ENCODE data around the gene CTNNA2. TPM values are rescaled to one million over a fixed set of nuclear protein-coding genes. Genes with fewer than 3 reads are reported as not detected.

The CTNNA2 gene
- total RNA-seq, 4 donors from 2014 or later, result 0.40 to 1.7 (median 1.5) TPM; not detected in 1

- no peaks in the 10 kb centered on the region for H3K27me3 ChIP-seq
- no peaks in the 10 kb centered on the region for H3K9me3 ChIP-seq
- intact Hi-C loops (cut with DNase I; ENCODE audit: low total_unique reads), result no loop called here
Measured at GRCh38 chr2:80244905-80245584, 732.2 kb downstream of the CTNNA2 start.

DNA sequence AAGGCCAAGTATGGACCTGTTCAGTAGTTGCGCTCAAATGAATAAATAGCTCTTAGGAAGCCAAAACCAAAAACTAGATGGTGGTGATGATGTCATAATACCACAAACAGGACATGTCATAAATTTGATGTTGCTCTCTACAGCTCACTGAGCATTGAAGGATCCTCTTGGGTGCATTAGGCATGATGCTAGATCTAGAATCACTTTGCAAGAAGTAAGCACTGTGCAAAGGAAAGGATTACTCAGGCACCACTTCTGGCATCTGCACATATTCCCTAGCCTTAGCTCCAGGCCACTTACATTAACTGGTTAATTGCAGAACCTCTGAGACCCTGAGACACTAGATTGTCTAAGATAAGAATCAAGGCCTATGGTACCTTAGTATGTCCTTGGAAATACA, 733.7 kb downstream of the CTNNA2 start:
- no peaks in the 10 kb centered on the region for H3K4me1 ChIP-seq
- H3K9me3 ChIP-seq, result no peaks in the 10 kb centered on the region
- no peak for DNase-seq
- H3K36me3 ChIP-seq, result no peaks in the 10 kb centered on the region
- no peak overlapping the region for H3K27ac ChIP-seq
- in situ Hi-C loops (cut with MboI; ENCODE audit: low pct_ligation_motif_present in 1 of 4, low pct_unique_long_range_greater_than_20kb in 1 of 4, low sequenced_read_pairs in 3 of 4), result no loop called here
- intact Hi-C loops (cut with DNase I; ENCODE audit: low total_unique reads), result no loop called here
- WGBS, 2 donors (ENCODE audit: low coverage in 1 of 2), result 67 to 100% methylated on average over 1 of the region's 1 CpG
- no peak overlapping the region for H3K4me3 ChIP-seq
- H3K27me3 ChIP-seq, result no peaks in the 10 kb centered on the region
- TF ChIP-seq POLR2AphosphoS5 (IDR thresholded peaks at IDR 0.05), result no peak
- TF ChIP-seq, protein P1, sequence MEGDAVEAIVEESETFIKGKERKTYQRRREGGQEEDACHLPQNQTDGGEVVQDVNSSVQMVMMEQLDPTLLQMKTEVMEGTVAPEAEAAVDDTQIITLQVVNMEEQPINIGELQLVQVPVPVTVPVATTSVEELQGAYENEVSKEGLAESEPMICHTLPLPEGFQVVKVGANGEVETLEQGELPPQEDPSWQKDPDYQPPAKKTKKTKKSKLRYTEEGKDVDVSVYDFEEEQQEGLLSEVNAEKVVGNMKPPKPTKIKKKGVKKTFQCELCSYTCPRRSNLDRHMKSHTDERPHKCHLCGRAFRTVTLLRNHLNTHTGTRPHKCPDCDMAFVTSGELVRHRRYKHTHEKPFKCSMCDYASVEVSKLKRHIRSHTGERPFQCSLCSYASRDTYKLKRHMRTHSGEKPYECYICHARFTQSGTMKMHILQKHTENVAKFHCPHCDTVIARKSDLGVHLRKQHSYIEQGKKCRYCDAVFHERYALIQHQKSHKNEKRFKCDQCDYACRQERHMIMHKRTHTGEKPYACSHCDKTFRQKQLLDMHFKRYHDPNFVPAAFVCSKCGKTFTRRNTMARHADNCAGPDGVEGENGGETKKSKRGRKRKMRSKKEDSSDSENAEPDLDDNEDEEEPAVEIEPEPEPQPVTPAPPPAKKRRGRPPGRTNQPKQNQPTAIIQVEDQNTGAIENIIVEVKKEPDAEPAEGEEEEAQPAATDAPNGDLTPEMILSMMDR (IDR thresholded peaks at IDR 0.05), result no peak
- no peak for TF ChIP-seq POLR2A (IDR thresholded peaks at IDR 0.05)
- TF ChIP-seq EP300 (IDR thresholded peaks at IDR 0.05; ENCODE audit: low read depth), result no peak

More at GRCh38 chr2:80244905-80245584, 732.2 kb downstream of the CTNNA2 start:
- TF ChIP-seq POLR2AphosphoS5 (IDR thresholded peaks at IDR 0.05) (no peak), EP300 (IDR thresholded peaks at IDR 0.05; ENCODE audit: low read depth) (no peak), POLR2A (IDR thresholded peaks at IDR 0.05) (no peak)
- TF ChIP-seq, protein P1 (IDR thresholded peaks at IDR 0.05), result no peak
- WGBS, 2 donors (ENCODE audit: low coverage in 1 of 2), result 36 to 42% methylated on average over 4 to 8 of the region's 8 CpGs
- DNase-seq, result no peak
- Histone ChIP-seq H3K4me1 (no peaks in the 10 kb centered on the region), H3K27ac (no peak overlapping the region), H3K4me3 (no peak overlapping the region), H3K36me3 (no peaks in the 10 kb centered on the region)
- in situ Hi-C loops (cut with MboI; ENCODE audit: low pct_ligation_motif_present in 1 of 4, low pct_unique_long_range_greater_than_20kb in 1 of 4, low sequenced_read_pairs in 3 of 4), result no loop called here

DNA sequence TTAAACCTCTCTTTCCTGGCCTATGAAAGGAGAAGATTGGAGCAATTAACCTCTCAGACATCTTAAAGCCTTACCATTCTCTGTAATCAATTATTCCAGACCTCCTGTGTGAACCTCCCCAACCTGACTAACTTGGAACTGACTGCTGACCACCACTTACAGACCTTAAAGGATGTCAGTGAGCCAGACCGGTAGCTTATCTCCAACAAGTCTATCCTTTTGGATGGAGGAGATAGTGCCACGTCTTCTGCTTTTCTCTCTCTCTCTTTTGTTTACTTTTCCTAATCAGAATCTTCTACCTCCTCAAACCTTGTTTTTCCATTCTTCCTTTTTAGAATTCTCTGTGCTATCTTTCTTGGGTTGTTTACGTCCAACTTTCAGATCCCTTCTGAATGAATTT, 734.5 kb downstream of the CTNNA2 start:
- intact Hi-C loops (cut with DNase I; ENCODE audit: low total_unique reads), result no loop called here
- 53 to 86% methylated on average over 2 to 3 of the region's 3 CpGs for WGBS, 2 donors (ENCODE audit: low coverage in 1 of 2)
- DNase-seq, result no peak
- in situ Hi-C loops (cut with MboI; ENCODE audit: low pct_ligation_motif_present in 1 of 4, low pct_unique_long_range_greater_than_20kb in 1 of 4, low sequenced_read_pairs in 3 of 4), result no loop called here
- H3K27me3 ChIP-seq, result no peaks in the 10 kb centered on the region
- TF ChIP-seq POLR2AphosphoS5 (IDR thresholded peaks at IDR 0.05) (no peak), POLR2A (IDR thresholded peaks at IDR 0.05) (no peak), EP300 (IDR thresholded peaks at IDR 0.05; ENCODE audit: low read depth) (no peak)
- TF ChIP-seq, protein P1 (IDR thresholded peaks at IDR 0.05), result no peak
- no peaks in the 10 kb centered on the region for H3K36me3 ChIP-seq
- no peak overlapping the region for H3K4me3 ChIP-seq
- H3K27ac ChIP-seq, result no peak overlapping the region
- H3K9me3 ChIP-seq, result no peaks in the 10 kb centered on the region
- H3K4me1 ChIP-seq, result peaks cover 0 to 6% (median 3%) of the 10 kb centered on the region in 4 donors

GRCh38 chr2:80248146-80248545, 735.3 kb downstream of the CTNNA2 start:
- Histone ChIP-seq H3K36me3 (no peaks in the 10 kb centered on the region), H3K9me3 (no peaks in the 10 kb centered on the region), H3K4me3 (no peak overlapping the region), H3K27ac (no peak overlapping the region), H3K4me1 (peaks cover 0 to 10% (median 4%) of the 10 kb centered on the region in 4 donors), H3K27me3 (no peaks in the 10 kb centered on the region)
- TF ChIP-seq POLR2A (IDR thresholded peaks at IDR 0.05), result no peak
- no peak for TF ChIP-seq POLR2AphosphoS5 (IDR thresholded peaks at IDR 0.05)
- TF ChIP-seq EP300 (IDR thresholded peaks at IDR 0.05; ENCODE audit: low read depth), result no peak
- TF ChIP-seq, protein P1 (IDR thresholded peaks at IDR 0.05), result no peak
- in situ Hi-C loops (cut with MboI; ENCODE audit: low pct_ligation_motif_present in 1 of 4, low pct_unique_long_range_greater_than_20kb in 1 of 4, low sequenced_read_pairs in 3 of 4) (no loop called here), intact Hi-C loops (cut with DNase I; ENCODE audit: low total_unique reads) (no loop called here)
- 71 to 82% methylated on average over 3 of the region's 3 CpGs for WGBS, 2 donors (ENCODE audit: low coverage in 1 of 2)
- no peak for DNase-seq

Data from transverse colon (tissue), 4 donors.